Mesothelial cell of epicardium (in vitro differentiated cells): Measurements from ENCODE around the gene GID8. TPM values are rescaled to one million over a fixed set of nuclear protein-coding genes. Genes with fewer than 3 reads are reported as not detected.

Experiments used
- DNase-seq, 2 experiments: peaks; one replicate each; pipeline ENCODE4 v3.0.0; 2021; ENCODE audit warnings: low spot score in 2 of 2; ENCODE audit not compliant: unreplicated experiment in 2 of 2
- H3K27ac Mint-ChIP-seq: 2 replicates; pipeline ENCODE4 v1.8.0; 2021; ENCODE audit warnings: mixed read lengths
- H3K27me3 Mint-ChIP-seq: 2 replicates; pipeline ENCODE4 v1.8.0; 2021; ENCODE audit warnings: low read depth, mixed read lengths
- H3K36me3 Mint-ChIP-seq: 2 replicates; pipeline ENCODE4 v1.8.0; 2021; ENCODE audit warnings: mixed read lengths
- H3K4me1 Mint-ChIP-seq: 2 replicates; pipeline ENCODE4 v1.8.0; 2021; ENCODE audit warnings: mixed read lengths
- H3K4me3 Mint-ChIP-seq: 2 replicates; pipeline ENCODE4 v1.8.0; 2021; ENCODE audit warnings: mild to moderate bottlenecking, moderate library complexity, mixed read lengths
- H3K9me3 Mint-ChIP-seq: 2 replicates; pipeline ENCODE4 v1.8.0; 2021; ENCODE audit warnings: mixed read lengths
- total RNA-seq: library from RNA; stranded (reverse); gene quantifications from 3 replicates; pipeline ENCODE4 v1.2.1, GENCODE V29; 2021
- TF ChIP-seq, protein P1 (sequence below): fragments of 200-600 bp; sonication (generic); IDR thresholded peaks from one replicate; pipeline ENCODE4 v1.5.0; 2021; ENCODE audit warnings: antibody characterized with exemption; ENCODE audit not compliant: unreplicated experiment

GID8 gene
- total RNA-seq, 1 donor from 2014 or later, result 57.9 TPM

DNA sequence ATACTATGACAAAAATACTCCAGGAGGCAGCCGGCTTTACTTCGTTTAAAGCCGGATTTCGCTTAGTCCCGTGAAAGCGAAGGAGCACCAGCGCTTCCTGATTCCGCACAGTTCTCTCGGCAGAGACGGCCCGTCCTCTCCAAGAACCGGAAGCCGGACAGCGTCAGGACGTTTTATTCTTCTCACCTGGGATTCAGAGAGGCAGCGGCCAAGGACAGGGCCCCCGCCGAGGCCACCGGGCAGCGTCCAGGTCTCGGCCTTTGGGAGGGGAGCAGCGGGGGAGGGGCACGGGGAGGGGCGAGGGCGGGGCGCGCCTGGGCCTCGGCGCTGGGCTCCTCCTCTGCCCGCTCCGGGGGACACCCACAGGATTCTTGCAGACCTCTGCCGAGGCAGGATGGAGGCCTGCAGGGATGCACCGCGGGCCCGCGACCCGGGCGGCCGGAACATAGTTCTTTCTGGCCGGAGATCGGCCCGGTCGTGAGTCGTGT is 8.9 kb upstream of the GID8 start:
- Mint-ChIP-seq H3K9me3 (no peaks in the 10 kb centered on the region), H3K4me1 (peaks cover 39% of the 10 kb centered on the region), H3K27me3 (no peaks in the 10 kb centered on the region), H3K27ac (peak overlapping the region; percentile 96), H3K36me3 (no peaks in the 10 kb centered on the region), H3K4me3 (peak overlapping the region; percentile 90)
- TF ChIP-seq, protein P1, sequence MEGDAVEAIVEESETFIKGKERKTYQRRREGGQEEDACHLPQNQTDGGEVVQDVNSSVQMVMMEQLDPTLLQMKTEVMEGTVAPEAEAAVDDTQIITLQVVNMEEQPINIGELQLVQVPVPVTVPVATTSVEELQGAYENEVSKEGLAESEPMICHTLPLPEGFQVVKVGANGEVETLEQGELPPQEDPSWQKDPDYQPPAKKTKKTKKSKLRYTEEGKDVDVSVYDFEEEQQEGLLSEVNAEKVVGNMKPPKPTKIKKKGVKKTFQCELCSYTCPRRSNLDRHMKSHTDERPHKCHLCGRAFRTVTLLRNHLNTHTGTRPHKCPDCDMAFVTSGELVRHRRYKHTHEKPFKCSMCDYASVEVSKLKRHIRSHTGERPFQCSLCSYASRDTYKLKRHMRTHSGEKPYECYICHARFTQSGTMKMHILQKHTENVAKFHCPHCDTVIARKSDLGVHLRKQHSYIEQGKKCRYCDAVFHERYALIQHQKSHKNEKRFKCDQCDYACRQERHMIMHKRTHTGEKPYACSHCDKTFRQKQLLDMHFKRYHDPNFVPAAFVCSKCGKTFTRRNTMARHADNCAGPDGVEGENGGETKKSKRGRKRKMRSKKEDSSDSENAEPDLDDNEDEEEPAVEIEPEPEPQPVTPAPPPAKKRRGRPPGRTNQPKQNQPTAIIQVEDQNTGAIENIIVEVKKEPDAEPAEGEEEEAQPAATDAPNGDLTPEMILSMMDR, result no peak
- DNase-seq, result peak in 1 of 2 experiments; percentile 51

DNA sequence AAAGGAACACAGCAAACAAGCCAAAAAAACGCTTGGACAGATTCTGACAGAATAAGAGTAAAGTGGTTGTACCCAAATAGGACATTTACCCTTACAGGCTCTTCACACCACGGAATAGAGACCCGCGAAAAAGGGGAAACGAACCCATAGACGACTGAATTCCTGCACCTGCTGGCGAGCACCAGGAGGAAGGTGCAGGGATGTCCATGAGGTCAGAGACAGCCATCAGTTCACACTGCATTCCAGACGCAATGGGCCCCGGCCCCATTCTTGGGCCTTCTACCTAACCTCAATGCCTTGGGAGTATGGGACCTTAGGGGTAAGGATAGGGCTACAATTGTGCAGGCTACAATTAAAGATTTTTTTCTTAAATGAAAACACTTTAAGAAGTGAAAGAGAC is 6.5 kb upstream of the GID8 start:
- TF ChIP-seq, protein P1, result no peak
- H3K36me3 Mint-ChIP-seq, result no peaks in the 10 kb centered on the region
- no peak overlapping the region for H3K27ac Mint-ChIP-seq

DNA sequence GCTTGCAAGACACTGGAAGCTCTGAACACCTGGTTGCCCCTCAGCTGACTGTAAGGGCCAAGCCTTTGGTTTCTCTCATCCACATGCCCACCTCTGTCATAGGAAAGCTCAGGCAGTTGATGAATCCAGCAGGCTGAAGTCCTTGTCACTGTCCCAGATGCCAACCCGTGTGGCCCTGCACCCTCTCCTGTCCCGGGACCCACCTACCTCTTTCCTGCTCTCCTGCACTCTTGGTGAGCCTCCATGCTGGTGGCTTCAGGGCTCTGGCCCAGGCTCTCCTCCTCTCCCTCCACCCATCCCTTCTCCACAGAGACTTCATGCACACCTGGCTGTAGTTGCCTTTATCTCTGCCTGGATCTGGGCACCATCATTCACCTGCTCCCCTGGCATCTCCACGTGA is 4.0 kb upstream of the GID8 start:
- no peak overlapping the region for H3K27ac Mint-ChIP-seq
- H3K4me1 Mint-ChIP-seq, result peaks cover 14% of the 10 kb centered on the region
- H3K27me3 Mint-ChIP-seq, result no peaks in the 10 kb centered on the region
- no peaks in the 10 kb centered on the region for H3K9me3 Mint-ChIP-seq
- DNase-seq, result no peak
- H3K36me3 Mint-ChIP-seq, result no peaks in the 10 kb centered on the region
- TF ChIP-seq, protein P1, result no peak
- no peak overlapping the region for H3K4me3 Mint-ChIP-seq

More for the DNA sequence above, 6.5 kb upstream of the GID8 start:
- peaks cover 26% of the 10 kb centered on the region for H3K4me1 Mint-ChIP-seq
- no peak for DNase-seq
- no peak overlapping the region for H3K4me3 Mint-ChIP-seq
- H3K9me3 Mint-ChIP-seq, result no peaks in the 10 kb centered on the region
- H3K27me3 Mint-ChIP-seq, result no peaks in the 10 kb centered on the region

DNA sequence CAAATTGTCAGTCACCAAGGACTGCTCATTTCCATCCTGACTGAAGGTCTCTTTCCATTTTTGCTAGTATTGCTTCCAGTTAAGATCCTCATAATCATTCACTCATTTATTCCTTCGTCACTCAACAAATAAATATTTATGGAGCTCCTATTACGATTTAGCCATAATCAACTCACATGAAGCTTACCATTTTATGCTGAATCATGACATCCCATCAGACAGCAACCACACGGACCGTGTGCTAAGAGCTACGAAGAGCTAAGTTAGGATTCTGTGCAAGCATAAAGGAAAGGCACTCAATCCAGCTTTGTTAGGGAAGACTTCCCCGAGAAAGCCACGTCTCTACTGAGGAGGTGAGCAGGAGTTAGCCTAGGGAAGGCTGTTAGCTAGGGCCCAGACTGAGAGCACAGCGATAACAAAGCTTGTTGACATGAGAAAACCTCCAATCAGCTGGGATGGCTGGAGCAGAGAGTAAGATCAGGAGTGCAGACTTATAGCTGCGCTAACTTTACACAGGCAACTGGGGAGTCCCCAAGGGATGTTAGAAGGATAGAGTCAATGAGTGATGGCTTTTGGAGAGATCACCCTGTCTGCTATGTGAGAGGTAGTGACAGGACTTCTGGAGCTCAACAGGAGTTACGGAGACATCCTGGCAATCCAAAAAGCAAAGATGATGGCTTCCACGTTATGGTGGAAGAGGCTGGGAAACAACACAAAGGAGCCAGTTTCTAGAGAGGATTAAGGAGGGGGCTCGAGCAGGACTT is 2.6 kb upstream of the GID8 start:
- no peak overlapping the region for H3K27ac Mint-ChIP-seq
- H3K4me3 Mint-ChIP-seq, result no peak overlapping the region
- DNase-seq, result no peak
- H3K27me3 Mint-ChIP-seq, result no peaks in the 10 kb centered on the region
- no peaks in the 10 kb centered on the region for H3K36me3 Mint-ChIP-seq
- no peaks in the 10 kb centered on the region for H3K9me3 Mint-ChIP-seq
- TF ChIP-seq, protein P1, result no peak
- peaks cover 20% of the 10 kb centered on the region for H3K4me1 Mint-ChIP-seq

DNA sequence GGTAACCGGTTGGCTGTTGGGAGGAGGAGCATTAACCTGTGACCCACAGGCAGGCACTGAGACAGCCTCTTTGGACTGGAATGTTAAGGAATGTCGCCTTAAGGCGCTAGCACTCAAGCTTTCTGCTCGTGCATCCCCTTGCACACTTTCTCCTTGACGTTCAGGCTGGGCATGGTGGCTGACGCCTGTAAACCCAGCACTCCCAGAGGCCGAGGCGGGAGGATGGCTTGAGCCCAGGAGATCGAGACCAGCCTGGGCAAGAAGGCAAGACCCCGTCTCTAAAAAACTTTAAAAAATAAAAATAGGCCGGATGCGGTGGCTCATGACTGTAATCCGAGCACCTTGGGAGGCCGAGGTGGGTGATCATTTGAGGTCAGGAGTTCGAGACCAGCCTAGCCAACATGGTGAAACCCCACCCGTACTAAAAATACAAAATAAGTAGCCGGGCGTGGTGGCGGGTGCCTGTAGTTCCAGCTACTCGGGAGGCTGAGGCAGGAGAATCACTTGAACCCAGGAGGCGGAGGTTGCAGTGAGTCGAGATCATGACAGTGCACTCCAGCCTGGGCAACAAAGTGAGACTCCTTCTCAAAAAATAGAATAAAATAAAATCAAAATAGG is 1.9 kb upstream of the GID8 start:
- H3K9me3 Mint-ChIP-seq, result no peaks in the 10 kb centered on the region
- no peak overlapping the region for H3K27ac Mint-ChIP-seq
- TF ChIP-seq, protein P1, result no peak
- peaks cover 20% of the 10 kb centered on the region for H3K4me1 Mint-ChIP-seq
- no peaks in the 10 kb centered on the region for H3K36me3 Mint-ChIP-seq
- no peaks in the 10 kb centered on the region for H3K27me3 Mint-ChIP-seq
- DNase-seq, result no peak
- H3K4me3 Mint-ChIP-seq, result no peak overlapping the region
